Activated CD4-positive, alpha-beta T cell treated with anti-CD3 and anti-CD28 coated beads, Interleukin-2, amount 50 U/mL, for 1 hour (primary cell): Measurements from ENCODE around the gene CCDC186.

ENCODE experiments used
- DNase-seq: peaks from one replicate; pipeline ENCODE4 v3.0.0-alpha.2; 2020

Gene CCDC186

GRCh38 chr10:114103284-114103683 is 70.7 kb downstream of the CCDC186 start:
- DNase-seq = no peak

GRCh38 chr10:114102256-114102655 is 71.7 kb downstream of the CCDC186 start:
- no peak for DNase-seq

- no peak for DNase-seq
These were observed 72.9 kb downstream of the CCDC186 start for GRCh38 chr10:114100848-114101741.

- DNase-seq = no peak
These were observed 77.1 kb downstream of the CCDC186 start for GRCh38 chr10:114096864-114097263.

GRCh38 chr10:114095559-114096337 is 78.3 kb downstream of the CCDC186 start:
- DNase-seq = no peak

GRCh38 chr10:114094795-114095194 is 79.2 kb downstream of the CCDC186 start:
- no peak for DNase-seq

GRCh38 chr10:114087655-114088054 is 86.3 kb downstream of the CCDC186 start:
- no peak for DNase-seq

GRCh38 chr10:114087255-114087654 is 86.7 kb downstream of the CCDC186 start:
- no peak for DNase-seq

GRCh38 chr10:114084215-114084614 is 89.8 kb downstream of the CCDC186 start:
- DNase-seq = no peak

GRCh38 chr10:114083040-114083439 is 91.0 kb downstream of the CCDC186 start:
- DNase-seq = no peak

- DNase-seq = no peak
These were observed 92.0 kb downstream of the CCDC186 start for GRCh38 chr10:114081911-114082583.

- DNase-seq = no peak
These were observed 94.6 kb downstream of the CCDC186 start for GRCh38 chr10:114079421-114079820.

GRCh38 chr10:114078346-114078745 is 95.7 kb downstream of the CCDC186 start:
- DNase-seq = no peak

GRCh38 chr10:114077815-114078219 is 96.2 kb downstream of the CCDC186 start:
- no peak for DNase-seq

- DNase-seq = no peak
These were observed 96.7 kb downstream of the CCDC186 start for GRCh38 chr10:114077347-114077746.

- DNase-seq = no peak
These were observed 98.9 kb downstream of the CCDC186 start for GRCh38 chr10:114075093-114075492.

- DNase-seq = no peak
These were observed 100.4 kb downstream of the CCDC186 start for GRCh38 chr10:114073395-114074186.

- no peak for DNase-seq
These were observed 102.8 kb downstream of the CCDC186 start for GRCh38 chr10:114071178-114071577.
